Right kidney (tissue), 1 donor: ENCODE results near the gene ICA1.
A peak's percentile ranks its signal among the peaks of the same experiment; 100 is the strongest.
"Not testable (repeated sequence)": the region's sequence is repeated elsewhere in the genome, so short reads cannot be mapped to it uniquely, and the experiment has no call there.

ENCODE experiments used
- DNase-seq: peaks from one replicate; pipeline ENCODE4 v3.0.0-alpha.2; 2016

The ICA1 gene

GRCh38 chr7:8271960-8272359 is 10.0 kb upstream of the ICA1 start:
- DNase-seq = no peak

GRCh38 chr7:8263048-8263447 is 1.1 kb upstream of the ICA1 start:
- no peak for DNase-seq

DNA sequence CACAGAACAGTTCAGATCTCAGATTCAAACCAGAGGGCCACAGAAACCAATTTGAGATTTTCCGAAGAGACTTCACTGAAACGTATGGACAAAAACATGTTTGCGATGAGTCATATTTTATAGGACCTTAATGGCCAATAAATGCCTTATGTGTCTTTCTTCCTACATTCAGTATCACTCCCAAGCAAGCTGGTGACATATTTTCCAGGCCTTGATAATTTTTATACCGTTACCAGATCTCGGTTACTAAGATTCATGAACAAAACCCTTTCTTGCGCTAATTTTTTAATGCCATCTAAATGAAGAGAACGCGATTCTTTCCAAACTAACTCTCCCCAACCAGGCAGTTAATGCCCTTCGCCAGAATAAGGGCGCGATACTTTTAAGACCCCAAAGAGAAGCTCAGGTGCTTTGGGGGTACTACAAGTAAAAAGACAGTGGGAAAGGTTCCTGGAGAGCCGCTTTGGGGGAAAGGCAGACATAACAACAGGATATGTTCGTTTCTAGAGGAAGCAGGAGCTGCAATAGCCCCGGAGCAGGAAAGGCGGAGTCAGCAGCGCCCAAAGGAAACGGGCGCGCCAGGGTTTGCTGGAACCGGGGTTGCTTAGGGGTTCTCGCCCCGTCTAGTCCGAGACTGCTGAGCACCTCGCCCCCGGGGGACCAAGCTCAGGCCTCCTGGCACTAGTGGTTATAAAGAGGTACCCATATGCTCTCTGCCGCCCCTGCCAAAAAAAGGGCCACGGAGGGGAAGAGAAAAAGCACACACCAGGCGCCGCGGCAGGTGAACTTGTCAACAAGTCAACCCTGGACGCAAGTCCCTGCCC is 884 bp downstream of the ICA1 start:
- peak; percentile 58 for DNase-seq

GRCh38 chr7:8259586-8260222 is 2.3 kb downstream of the ICA1 start:
- DNase-seq = no peak

GRCh38 chr7:8258734-8259133 is 3.2 kb downstream of the ICA1 start:
- no peak for DNase-seq

DNA sequence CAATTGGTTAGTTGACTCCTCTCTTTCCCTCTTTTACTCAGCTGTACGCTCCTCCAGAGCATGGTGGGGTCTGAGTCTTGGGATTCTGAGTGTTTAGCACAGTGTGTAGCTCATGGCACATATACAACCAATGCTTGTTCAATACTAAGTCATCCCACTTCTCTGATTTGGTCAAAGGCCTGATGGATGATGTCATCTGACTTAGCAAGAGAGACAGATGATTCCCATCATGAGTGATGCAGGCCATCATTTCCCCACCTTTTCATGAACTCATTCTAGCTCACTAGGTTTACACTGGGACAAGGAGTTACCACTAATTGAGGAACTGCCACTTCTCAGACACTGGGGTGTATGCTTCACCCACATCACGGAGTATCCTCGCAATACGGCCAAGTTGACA is 3.8 kb downstream of the ICA1 start:
- DNase-seq = no peak

DNA sequence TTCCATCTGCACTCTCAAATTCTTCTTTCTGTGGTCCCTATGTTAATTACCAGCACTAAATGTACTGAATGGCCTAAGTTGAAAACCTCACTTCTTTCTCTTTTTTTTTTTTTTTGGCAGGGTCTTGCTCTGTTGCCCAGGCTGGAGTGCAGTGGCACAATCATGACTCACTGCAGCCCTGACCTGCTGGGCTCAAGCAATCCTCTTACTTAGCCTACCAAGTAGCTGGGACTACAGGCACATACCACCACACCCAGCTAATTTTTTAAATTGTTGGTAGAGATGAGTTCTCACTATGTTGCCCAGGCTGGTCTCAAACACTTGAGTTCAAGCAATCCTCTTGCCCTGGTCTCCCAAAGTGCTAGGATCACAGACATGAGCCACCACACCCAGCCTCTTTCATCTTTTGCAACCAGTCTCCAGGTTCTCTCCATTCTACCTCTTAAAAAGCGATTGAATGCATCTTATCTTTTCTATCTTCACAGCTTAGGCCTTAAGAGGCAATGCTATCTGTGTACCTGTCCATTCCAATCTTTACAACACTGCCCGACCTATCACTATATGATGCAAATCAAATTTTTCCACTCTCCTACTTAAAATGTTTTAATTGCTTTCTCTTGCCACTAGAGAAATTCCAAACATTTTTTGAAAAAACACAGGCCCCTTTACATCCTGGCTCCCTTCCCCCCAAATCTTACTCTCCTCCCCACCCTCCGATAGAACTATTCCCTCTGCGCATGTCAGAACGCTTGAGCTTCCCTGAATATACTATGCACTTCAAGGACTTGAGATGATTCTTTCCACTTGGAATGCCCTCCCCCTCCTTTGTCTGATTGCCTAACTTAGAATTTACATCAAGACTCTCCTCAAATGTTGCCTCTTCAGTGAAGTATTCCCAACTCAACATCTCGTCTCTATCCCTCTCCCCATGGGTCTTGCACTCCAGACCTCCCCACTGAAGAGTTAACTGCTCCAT is 6.0 kb downstream of the ICA1 start:
- DNase-seq = no peak

DNA sequence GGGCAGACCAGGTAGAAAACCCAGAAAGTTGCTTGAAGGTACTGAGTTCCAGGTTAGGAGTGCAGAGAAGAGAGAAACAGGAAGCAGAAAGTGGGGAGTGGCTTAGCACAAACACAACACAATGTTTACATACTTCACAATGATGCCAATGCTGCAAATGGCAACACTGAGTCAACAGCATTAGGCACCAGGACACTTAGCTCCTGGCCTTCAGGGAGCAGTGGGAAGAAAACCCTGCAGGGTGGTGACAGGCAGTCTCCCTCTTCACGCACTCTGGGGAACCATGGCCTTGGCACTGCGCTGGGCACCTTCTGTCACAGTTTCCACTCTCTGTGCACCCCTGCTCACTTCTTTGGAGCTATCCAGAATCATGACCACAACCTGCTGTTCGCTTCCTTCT is 7.3 kb downstream of the ICA1 start:
- DNase-seq = no peak

GRCh38 chr7:8254215-8254614 is 7.8 kb downstream of the ICA1 start:
- DNase-seq = no peak

- no peak for DNase-seq
Measured at GRCh38 chr7:8251195-8251594, 10.8 kb downstream of the ICA1 start.

DNA sequence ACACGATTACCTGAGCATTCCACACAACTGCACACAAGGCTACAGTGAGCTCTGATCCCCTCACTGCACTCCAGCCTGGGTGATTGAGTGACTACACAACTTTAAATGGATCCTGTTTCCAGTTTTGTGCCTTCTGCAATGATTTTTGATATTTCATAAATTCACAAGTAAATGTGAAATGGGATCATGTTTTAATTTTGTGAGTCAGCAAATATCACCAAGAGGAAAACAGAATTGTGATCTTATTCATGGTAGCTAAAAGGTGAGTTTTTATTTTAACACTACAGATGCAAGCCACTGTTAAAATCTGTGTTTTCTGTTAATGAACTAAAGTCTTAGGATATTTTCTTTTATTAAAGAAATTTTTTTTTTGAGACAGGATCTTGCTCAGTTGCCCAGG is 11.4 kb downstream of the ICA1 start:
- no peak for DNase-seq

DNA sequence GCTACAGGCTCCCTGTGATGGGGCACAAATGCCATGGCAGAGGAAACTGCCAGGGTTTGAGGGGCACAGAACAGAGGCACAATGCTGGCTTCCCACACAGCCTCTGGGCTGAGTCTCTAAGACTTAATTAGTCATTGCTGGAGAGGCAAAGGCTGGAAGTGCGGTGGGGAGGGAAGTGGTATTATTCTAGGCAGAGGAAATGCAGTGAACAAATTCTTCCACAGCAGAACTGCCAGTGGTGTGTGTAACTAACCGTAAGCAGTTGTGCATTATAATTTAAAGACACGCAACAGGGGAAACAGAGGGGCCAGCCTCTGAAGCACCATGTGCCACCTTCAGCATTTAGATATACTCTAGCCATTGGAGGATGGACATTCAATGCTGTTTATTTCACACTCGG is 12.8 kb downstream of the ICA1 start:
- DNase-seq = no peak

DNA sequence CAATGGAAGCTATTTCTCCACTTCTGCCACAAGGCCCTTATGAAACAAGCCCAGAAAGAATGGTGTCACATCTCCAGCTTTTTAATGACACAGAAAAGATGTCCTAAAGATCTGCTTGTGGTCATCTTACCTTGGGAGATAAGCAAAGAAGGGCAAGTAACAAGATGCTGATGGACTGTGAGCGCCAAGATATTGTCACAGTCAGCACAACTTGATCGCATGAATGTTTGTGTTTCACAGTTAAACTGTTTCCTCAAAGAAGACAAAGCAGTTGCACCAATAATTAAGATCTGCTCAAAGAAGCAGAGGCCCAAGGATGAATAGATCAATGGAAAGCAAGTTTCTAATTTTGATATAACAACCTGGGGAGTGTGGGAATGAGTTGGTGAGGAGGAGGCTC is 15.9 kb downstream of the ICA1 start:
- no peak for DNase-seq

- DNase-seq = not testable (repeated sequence)
Measured at GRCh38 chr7:8245032-8245431, 16.9 kb downstream of the ICA1 start.

DNA sequence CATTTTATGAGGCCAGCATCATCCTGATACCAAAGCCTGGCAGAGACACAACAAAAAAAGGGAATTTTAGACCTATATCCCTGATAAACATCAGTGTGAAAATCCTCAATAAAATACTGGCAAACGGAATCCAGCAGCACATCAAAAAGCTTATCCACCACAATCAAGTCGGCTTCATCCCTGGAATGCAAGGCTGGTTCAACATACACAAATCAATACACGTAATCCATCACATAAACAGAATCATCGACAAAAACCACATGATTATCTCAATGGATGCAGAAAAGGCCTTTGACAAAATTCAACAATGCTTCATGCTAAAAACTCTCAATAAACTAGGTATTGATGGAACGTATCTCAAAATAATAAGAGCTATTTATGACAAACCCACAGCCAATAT is 18.9 kb downstream of the ICA1 start:
- not testable (repeated sequence) for DNase-seq

GRCh38 chr7:8239702-8240362 is 22.1 kb downstream of the ICA1 start:
- DNase-seq = not testable (repeated sequence)

GRCh38 chr7:8236780-8237407 is 25.1 kb downstream of the ICA1 start:
- no peak for DNase-seq

- DNase-seq = no peak
Measured at GRCh38 chr7:8232999-8233847, 28.7 kb downstream of the ICA1 start.

- DNase-seq = no peak
Measured at GRCh38 chr7:8229927-8230326, 32.0 kb downstream of the ICA1 start.

GRCh38 chr7:8228766-8229674 is 32.9 kb downstream of the ICA1 start:
- DNase-seq = no peak
